SK-N-SH (cell line): ENCODE data around the gene BPIFB3.

Experiments
- CTCF ChIP-seq: fragments of 200-600 bp; sonication (generic); IDR thresholded peaks from 2 replicates; pipeline ENCODE4 v1.6.1; 2017; ENCODE audit warnings: antibody characterized with exemption, mild to moderate bottlenecking, moderate library complexity
- EP300 ChIP-seq, 2 experiments: IDR thresholded peaks; 2 replicates each; pipeline versions ENCODE4 v1.4.0 to v1.6.1; 2012; ENCODE audit warnings: borderline replicate concordance in 1 of 2, low read depth in 1 of 2, low read length in 1 of 2
- EZH2phosphoT487 ChIP-seq: fragments of 200-600 bp; sonication (generic); IDR thresholded peaks from 2 replicates; pipeline ENCODE4 v1.6.1; 2017; ENCODE audit warnings: low read depth, mixed run types, mild to moderate bottlenecking, antibody characterized with exemption, moderate library complexity, borderline replicate concordance
- GABPA ChIP-seq: IDR thresholded peaks from 2 replicates; pipeline ENCODE4 v1.4.0; 2012; ENCODE audit warnings: low read depth, mild to moderate bottlenecking
- IRF3 ChIP-seq: fragments of 150-350 bp; IDR thresholded peaks from 2 replicates; pipeline ENCODE4 v1.6.1; 2016; ENCODE audit warnings: mild to moderate bottlenecking, low read depth, low read length
- MXI1 ChIP-seq: IDR thresholded peaks from 2 replicates; pipeline ENCODE4 v1.6.1; 2012; ENCODE audit warnings: mild to moderate bottlenecking, low read depth, low read length, improper control_type of control experiment
- NRF1 ChIP-seq: IDR thresholded peaks from 2 replicates; pipeline ENCODE4 v1.6.1; 2012; ENCODE audit warnings: low read depth, mild to moderate bottlenecking, low read length
- RAD21 ChIP-seq: IDR thresholded peaks from 2 replicates; pipeline ENCODE4 v1.6.1; 2012; ENCODE audit warnings: mild to moderate bottlenecking, low read length
- SMC3 ChIP-seq: IDR thresholded peaks from 2 replicates; pipeline ENCODE4 v1.6.1; 2012; ENCODE audit warnings: low read depth, low read length, improper control_type of control experiment
- TAF1 ChIP-seq: IDR thresholded peaks from 2 replicates; pipeline ENCODE4 v1.6.1; 2012; ENCODE audit warnings: low read depth, mild to moderate bottlenecking, low read length, moderate library complexity, borderline replicate concordance
- USF2 ChIP-seq: fragments of 150-350 bp; IDR thresholded peaks from 2 replicates; pipeline ENCODE4 v1.6.1; 2017; ENCODE audit warnings: antibody characterized with exemption, low read length, low read depth, borderline replicate concordance
- ZBTB33 ChIP-seq: IDR thresholded peaks from 2 replicates; pipeline ENCODE4 v1.4.0; 2012; ENCODE audit warnings: low read depth, borderline replicate concordance

- no peak for TF ChIP-seq CTCF
- TF ChIP-seq SMC3: no peak
- no peak for TF ChIP-seq TAF1
- TF ChIP-seq NRF1: no peak
- no peak for TF ChIP-seq GABPA
- no peak for TF ChIP-seq EP300 (IDR thresholded peaks at IDR 0.05; ENCODE audit: borderline replicate concordance in 1 of 2, low read depth in 1 of 2, low read length in 1 of 2)
- no peak for TF ChIP-seq USF2
- TF ChIP-seq EZH2phosphoT487: no peak
- TF ChIP-seq MXI1: no peak
- no peak for TF ChIP-seq IRF3
- no peak for TF ChIP-seq RAD21
- TF ChIP-seq ZBTB33: no peak
These were observed 26.6 kb upstream of the BPIFB3 start for GRCh38 chr20:33026779-33027759.
